ENCODE results near the gene TP53BP2.
"Not testable (repeated sequence)": the region's sequence is repeated elsewhere in the genome, so short reads cannot be mapped to it uniquely, and the experiment has no call there.

TP53BP2 gene

GRCh38 chr1:223878598-223879325, 33.0 kb upstream of the TP53BP2 start:
- no peak overlapping the region for H3K4me3 ChIP-seq (ENCODE audit: low read length)
- DNase-seq (ENCODE audit: low read depth): no peak
- TF ChIP-seq CTCF (IDR thresholded peaks at IDR 0.05; ENCODE audit: insufficient read depth, low read depth, low read length, missing control alignments): no peak

- no peak overlapping the region for H3K4me3 ChIP-seq (ENCODE audit: low read length)
- no peak for DNase-seq (ENCODE audit: low read depth)
- no peak for TF ChIP-seq CTCF (IDR thresholded peaks at IDR 0.05; ENCODE audit: insufficient read depth, low read depth, low read length, missing control alignments)
These were observed 32.1 kb upstream of the TP53BP2 start for GRCh38 chr1:223877804-223878203.

- TF ChIP-seq CTCF (IDR thresholded peaks at IDR 0.05; ENCODE audit: insufficient read depth, low read depth, low read length, missing control alignments): no peak
- DNase-seq (ENCODE audit: low read depth): no peak
- H3K4me3 ChIP-seq (ENCODE audit: low read length): no peak overlapping the region
These were observed 30.8 kb upstream of the TP53BP2 start for GRCh38 chr1:223876590-223876989.

GRCh38 chr1:223873044-223873443, 27.3 kb upstream of the TP53BP2 start:
- no peak overlapping the region for H3K4me3 ChIP-seq (ENCODE audit: low read length)
- DNase-seq (ENCODE audit: low read depth): peak; percentile 79
- no peak for TF ChIP-seq CTCF (IDR thresholded peaks at IDR 0.05; ENCODE audit: insufficient read depth, low read depth, low read length, missing control alignments)

- TF ChIP-seq CTCF (IDR thresholded peaks at IDR 0.05; ENCODE audit: insufficient read depth, low read depth, low read length, missing control alignments): no peak
- H3K4me3 ChIP-seq (ENCODE audit: low read length): no peak overlapping the region
- no peak for DNase-seq (ENCODE audit: low read depth)
These were observed 26.7 kb upstream of the TP53BP2 start for GRCh38 chr1:223872308-223872901.

GRCh38 chr1:223870617-223871574, 25.1 kb upstream of the TP53BP2 start:
- no peak overlapping the region for H3K4me3 ChIP-seq (ENCODE audit: low read length)
- no peak for DNase-seq (ENCODE audit: low read depth)
- TF ChIP-seq CTCF (IDR thresholded peaks at IDR 0.05; ENCODE audit: insufficient read depth, low read depth, low read length, missing control alignments): no peak

- DNase-seq (ENCODE audit: low read depth); H3K4me3 ChIP-seq (ENCODE audit: low read length): not testable (repeated sequence)
These were observed 19.0 kb upstream of the TP53BP2 start for GRCh38 chr1:223864599-223865368.
